Measurements from ENCODE around the gene OOSP3.
"Not testable (repeated sequence)": the region's sequence is repeated elsewhere in the genome, so short reads cannot be mapped to it uniquely, and the experiment has no call there.

OOSP3 gene

GRCh38 chr11:59898046-59898445 is 19.5 kb downstream of the OOSP3 start:
- TF ChIP-seq CTCF (IDR thresholded peaks at IDR 0.05): no peak
- H3K36me3 Mint-ChIP-seq (ENCODE audit: low read depth): no peaks in the 10 kb centered on the region
- H3K27me3 Mint-ChIP-seq (ENCODE audit: low read depth, poor library complexity): peaks cover 5% of the 10 kb centered on the region
- H3K4me3 Mint-ChIP-seq: no peak overlapping the region
- H3K27ac Mint-ChIP-seq: no peak overlapping the region
- DNase-seq: no peak
- peaks cover 11% of the 10 kb centered on the region for H3K4me1 Mint-ChIP-seq
- H3K9me3 Mint-ChIP-seq: no peaks in the 10 kb centered on the region

- no peak overlapping the region for H3K4me3 Mint-ChIP-seq
- no peak overlapping the region for H3K27ac Mint-ChIP-seq
- peaks cover 11% of the 10 kb centered on the region for H3K4me1 Mint-ChIP-seq
- peaks cover 5% of the 10 kb centered on the region for H3K27me3 Mint-ChIP-seq (ENCODE audit: low read depth, poor library complexity)
- no peaks in the 10 kb centered on the region for H3K36me3 Mint-ChIP-seq (ENCODE audit: low read depth)
- DNase-seq: no peak
- no peaks in the 10 kb centered on the region for H3K9me3 Mint-ChIP-seq
- no peak for TF ChIP-seq CTCF (IDR thresholded peaks at IDR 0.05)
Measured at GRCh38 chr11:59898650-59899049, 20.1 kb downstream of the OOSP3 start.

- no peaks in the 10 kb centered on the region for H3K9me3 Mint-ChIP-seq
- no peak overlapping the region for H3K27ac Mint-ChIP-seq
- H3K4me1 Mint-ChIP-seq: peaks cover 11% of the 10 kb centered on the region
- TF ChIP-seq CTCF (IDR thresholded peaks at IDR 0.05): no peak
- no peaks in the 10 kb centered on the region for H3K36me3 Mint-ChIP-seq (ENCODE audit: low read depth)
- no peak overlapping the region for H3K4me3 Mint-ChIP-seq
- peaks cover under 1% of the 10 kb centered on the region for H3K27me3 Mint-ChIP-seq (ENCODE audit: low read depth, poor library complexity)
- no peak for DNase-seq
Measured at GRCh38 chr11:59899532-59899931, 20.9 kb downstream of the OOSP3 start.

- Mint-ChIP-seq H3K4me1 (peaks cover 11% of the 10 kb centered on the region), H3K36me3 (ENCODE audit: low read depth) (no peaks in the 10 kb centered on the region), H3K27ac (no peak overlapping the region), H3K27me3 (ENCODE audit: low read depth, poor library complexity) (no peaks in the 10 kb centered on the region), H3K4me3 (no peak overlapping the region), H3K9me3 (no peaks in the 10 kb centered on the region)
- TF ChIP-seq CTCF (IDR thresholded peaks at IDR 0.05): no peak
- DNase-seq: no peak
Measured at GRCh38 chr11:59900366-59901126, 22.0 kb downstream of the OOSP3 start.

- TF ChIP-seq CTCF (IDR thresholded peaks at IDR 0.05): no peak
- Mint-ChIP-seq H3K9me3 (peaks cover 2% of the 10 kb centered on the region), H3K27me3 (ENCODE audit: low read depth, poor library complexity) (no peaks in the 10 kb centered on the region), H3K4me1 (peaks cover 11% of the 10 kb centered on the region), H3K27ac (peak overlapping the region; percentile 46), H3K4me3 (no peak overlapping the region), H3K36me3 (ENCODE audit: low read depth) (no peaks in the 10 kb centered on the region)
- no peak for DNase-seq
Measured at GRCh38 chr11:59901306-59901705, 22.7 kb downstream of the OOSP3 start.

GRCh38 chr11:59903569-59903968 is 25.0 kb downstream of the OOSP3 start:
- Mint-ChIP-seq H3K9me3 (peaks cover 23% of the 10 kb centered on the region), H3K4me1 (peaks cover 11% of the 10 kb centered on the region)
- H3K27me3 Mint-ChIP-seq (ENCODE audit: low read depth, poor library complexity); H3K27ac Mint-ChIP-seq; H3K36me3 Mint-ChIP-seq (ENCODE audit: low read depth); H3K4me3 Mint-ChIP-seq; DNase-seq: not testable (repeated sequence)
